ENCODE measurements around the gene OLIG3. TPM values are rescaled to one million over a fixed set of nuclear protein-coding genes. Genes with fewer than 3 reads are reported as not detected.

Gene OLIG3
- total RNA-seq, 1 experiment from 2014 or later: not detected

GRCh38 chr6:137541534-137542063, 47.4 kb upstream of the OLIG3 start:
- Histone ChIP-seq H3K4me2 (ENCODE audit: low read length) (no peak overlapping the region), H3K27me3 (ENCODE audit: low read length) (peaks cover 19% of the 10 kb centered on the region; the same call in 1 of the 2 replicates), H3K4me1 (ENCODE audit: insufficient read depth, low read length) (no peaks in the 10 kb centered on the region), H3K9me2 (replicated peaks; ENCODE audit: low read length) (no peaks in the 10 kb centered on the region), H3K9me3 (ENCODE audit: low read length) (no peaks in the 10 kb centered on the region), H3K27ac (ENCODE audit: low read length) (no peak overlapping the region), H3K36me3 (ENCODE audit: low read depth, low read length) (no peaks in the 10 kb centered on the region), H3K9ac (ENCODE audit: low read length) (no peak overlapping the region), H2AFZ (ENCODE audit: low read length) (no peak overlapping the region), H3K4me3 (ENCODE audit: low read length) (no peak overlapping the region), H3F3A (ENCODE audit: low read length, unreplicated experiment) (no peaks in the 10 kb centered on the region), H3K79me2 (ENCODE audit: low read length) (no peaks in the 10 kb centered on the region), H4K20me1 (ENCODE audit: low read length) (no peaks in the 10 kb centered on the region)
- no TSS peak for BruUV-seq (replicated peaks)
- DNase-seq: no peak
- no peak for ATAC-seq
- intact Hi-C loops (cut with micrococcal nuclease): no loop called here
- no peak for TF ChIP-seq EZH2 (IDR thresholded peaks at IDR 0.05; ENCODE audit: low read length, unreplicated experiment)
- no peak for TF ChIP-seq EZH2phosphoT487 (IDR thresholded peaks at IDR 0.05; ENCODE audit: borderline replicate concordance, low read length)
- no peak for TF ChIP-seq CTCF (conservative IDR thresholded peaks at IDR 0.05; ENCODE audit: low read depth, low read length)
- POLR2A ChIA-PET (ENCODE audit: unreplicated experiment): no interaction called here
- CTCF ChIA-PET: no interaction called here

GRCh38 chr6:137536104-137536773, 42.0 kb upstream of the OLIG3 start:
- H2AFZ ChIP-seq (ENCODE audit: low read length): no peak overlapping the region
- no peaks in the 10 kb centered on the region for H3K4me1 ChIP-seq (ENCODE audit: insufficient read depth, low read length)
- no peak for ATAC-seq
- H3K27me3 ChIP-seq (ENCODE audit: low read length): peaks cover 51% of the 10 kb centered on the region
- H3K36me3 ChIP-seq (ENCODE audit: low read depth, low read length): no peaks in the 10 kb centered on the region
- ChIA-PET POLR2A (ENCODE audit: unreplicated experiment) (no interaction called here), CTCF (no interaction called here)
- H3K4me2 ChIP-seq (ENCODE audit: low read length): no peak overlapping the region
- no peak overlapping the region for H3K9ac ChIP-seq (ENCODE audit: low read length)
- H4K20me1 ChIP-seq (ENCODE audit: low read length): no peaks in the 10 kb centered on the region
- no peaks in the 10 kb centered on the region for H3F3A ChIP-seq (ENCODE audit: low read length, unreplicated experiment)
- TF ChIP-seq EZH2phosphoT487 (IDR thresholded peaks at IDR 0.05; ENCODE audit: borderline replicate concordance, low read length) (no peak), CTCF (conservative IDR thresholded peaks at IDR 0.05; ENCODE audit: low read depth, low read length) (no peak), EZH2 (IDR thresholded peaks at IDR 0.05; ENCODE audit: low read length, unreplicated experiment) (no peak)
- H3K4me3 ChIP-seq (ENCODE audit: low read length): no peak overlapping the region
- H3K9me2 ChIP-seq (replicated peaks; ENCODE audit: low read length): no peaks in the 10 kb centered on the region
- H3K9me3 ChIP-seq (ENCODE audit: low read length): no peaks in the 10 kb centered on the region
- DNase-seq: no peak
- intact Hi-C loops (cut with micrococcal nuclease): no loop called here
- H3K79me2 ChIP-seq (ENCODE audit: low read length): no peaks in the 10 kb centered on the region
- no TSS peak for BruUV-seq (replicated peaks)
- no peak overlapping the region for H3K27ac ChIP-seq (ENCODE audit: low read length)

- H3K4me1 ChIP-seq (ENCODE audit: insufficient read depth, low read length): no peaks in the 10 kb centered on the region
- no peaks in the 10 kb centered on the region for H3K79me2 ChIP-seq (ENCODE audit: low read length)
- no peak overlapping the region for H3K27ac ChIP-seq (ENCODE audit: low read length)
- peaks cover 31% of the 10 kb centered on the region for H3K27me3 ChIP-seq (ENCODE audit: low read length)
- no peaks in the 10 kb centered on the region for H4K20me1 ChIP-seq (ENCODE audit: low read length)
- ChIA-PET CTCF (no interaction called here), POLR2A (ENCODE audit: unreplicated experiment) (no interaction called here)
- BruUV-seq (replicated peaks): no TSS peak
- ATAC-seq (no peak), DNase-seq (no peak)
- TF ChIP-seq EZH2 (IDR thresholded peaks at IDR 0.05; ENCODE audit: low read length, unreplicated experiment): no peak
- no peak for TF ChIP-seq CTCF (conservative IDR thresholded peaks at IDR 0.05; ENCODE audit: low read depth, low read length)
- no peak overlapping the region for H3K9ac ChIP-seq (ENCODE audit: low read length)
- no peak overlapping the region for H3K4me3 ChIP-seq (ENCODE audit: low read length)
- no peaks in the 10 kb centered on the region for H3K36me3 ChIP-seq (ENCODE audit: low read depth, low read length)
- intact Hi-C loops (cut with micrococcal nuclease): no loop called here
- H3K9me3 ChIP-seq (ENCODE audit: low read length): no peaks in the 10 kb centered on the region
- no peak overlapping the region for H2AFZ ChIP-seq (ENCODE audit: low read length)
- no peaks in the 10 kb centered on the region for H3F3A ChIP-seq (ENCODE audit: low read length, unreplicated experiment)
- no peaks in the 10 kb centered on the region for H3K9me2 ChIP-seq (replicated peaks; ENCODE audit: low read length)
- H3K4me2 ChIP-seq (ENCODE audit: low read length): no peak overlapping the region
These were observed 37.3 kb upstream of the OLIG3 start for GRCh38 chr6:137531376-137532092.
